Ramos (cell line): ENCODE data around the gene PHACTR1.

Source experiments
- in situ Hi-C: fragments of 300-500 bp; cut with MboI; formaldehyde crosslinking; loops from one replicate; pipeline ENCODE4 v1.14.3; 2022; ENCODE audit warnings: low sequenced_read_pairs; ENCODE audit not compliant: unreplicated experiment

Gene PHACTR1

GRCh38 chr6:13049666-13050254 lies 333.2 kb downstream of the PHACTR1 start:
- in situ Hi-C loops = no loop called here

GRCh38 chr6:13053006-13053461 lies 336.5 kb downstream of the PHACTR1 start:
- in situ Hi-C loops = no loop called here

GRCh38 chr6:13058051-13058450 lies 341.5 kb downstream of the PHACTR1 start:
- in situ Hi-C loops = no loop called here

GRCh38 chr6:13059026-13059425 lies 342.5 kb downstream of the PHACTR1 start:
- in situ Hi-C loops = no loop called here

GRCh38 chr6:13063300-13063918 lies 346.8 kb downstream of the PHACTR1 start:
- in situ Hi-C loops = no loop called here

DNA sequence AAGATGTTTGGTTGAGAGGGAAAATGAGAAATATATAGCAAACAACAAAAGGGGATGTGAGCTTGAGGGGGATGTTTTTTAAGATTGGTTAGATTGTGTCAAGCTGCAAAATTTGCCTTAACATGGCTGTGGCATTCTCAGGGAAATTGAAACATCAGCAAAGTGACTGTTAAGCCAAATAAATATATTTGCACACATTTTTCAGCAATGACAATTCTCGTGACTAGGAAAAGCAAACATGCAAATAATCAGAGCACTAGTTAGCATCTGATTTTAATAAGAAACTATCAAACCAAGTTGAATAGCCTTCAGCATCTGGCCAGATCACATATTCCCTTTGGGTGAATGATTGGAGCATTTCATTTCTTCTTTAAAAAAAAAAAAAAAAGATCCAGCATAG lies 349.0 kb downstream of the PHACTR1 start:
- in situ Hi-C loops = no loop called here

- in situ Hi-C loops = no loop called here
Observed at GRCh38 chr6:13066050-13066449, 349.5 kb downstream of the PHACTR1 start.

DNA sequence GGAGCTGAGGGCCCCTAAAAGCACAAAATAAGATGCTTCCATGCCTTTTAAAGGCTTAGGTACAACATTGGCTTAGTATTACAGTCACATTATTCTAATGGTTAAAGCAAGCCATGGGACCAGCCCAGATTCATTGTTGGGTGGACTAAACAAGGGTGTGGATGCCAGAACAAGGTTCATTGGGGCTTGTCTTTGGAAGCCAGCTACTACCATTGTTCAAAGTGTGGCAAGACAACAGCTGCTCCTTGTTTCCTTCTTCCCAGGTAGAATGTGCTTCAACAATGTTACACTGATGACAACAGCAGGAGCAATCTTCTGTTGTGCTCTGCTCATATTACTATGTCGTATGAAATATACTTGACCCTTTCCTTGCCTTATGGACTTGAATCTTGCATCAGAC lies 350.3 kb downstream of the PHACTR1 start:
- in situ Hi-C loops = no loop called here

DNA sequence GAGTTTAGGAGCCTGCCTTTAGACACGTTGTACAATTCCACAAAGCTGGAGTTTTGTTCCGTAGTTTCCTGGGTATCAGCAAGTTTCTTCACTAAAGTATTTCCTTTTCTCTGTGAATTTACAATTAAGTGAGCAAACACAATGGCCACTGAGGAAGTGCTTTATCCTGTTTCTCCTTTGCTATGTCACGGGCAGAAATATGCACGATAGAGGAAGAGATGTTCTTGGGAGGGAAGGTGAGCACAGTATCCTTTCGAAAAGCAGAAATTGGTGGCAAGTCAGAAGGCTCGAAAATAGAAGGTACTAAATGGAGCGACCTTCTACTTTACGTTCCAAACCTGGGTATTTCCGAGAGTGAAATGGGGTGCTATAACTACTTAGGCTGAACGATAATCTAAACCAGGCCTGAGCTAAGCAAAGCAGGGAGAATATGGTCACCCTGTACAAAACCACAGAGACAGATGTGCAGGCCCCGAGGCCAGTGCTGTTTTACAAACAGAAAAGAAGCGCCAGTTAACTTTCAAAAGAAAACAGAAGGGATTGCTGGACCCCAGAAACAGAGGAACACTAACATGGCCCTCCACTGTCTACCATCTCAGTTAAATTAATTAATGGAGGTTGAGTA lies 352.1 kb downstream of the PHACTR1 start:
- in situ Hi-C loops = no loop called here

DNA sequence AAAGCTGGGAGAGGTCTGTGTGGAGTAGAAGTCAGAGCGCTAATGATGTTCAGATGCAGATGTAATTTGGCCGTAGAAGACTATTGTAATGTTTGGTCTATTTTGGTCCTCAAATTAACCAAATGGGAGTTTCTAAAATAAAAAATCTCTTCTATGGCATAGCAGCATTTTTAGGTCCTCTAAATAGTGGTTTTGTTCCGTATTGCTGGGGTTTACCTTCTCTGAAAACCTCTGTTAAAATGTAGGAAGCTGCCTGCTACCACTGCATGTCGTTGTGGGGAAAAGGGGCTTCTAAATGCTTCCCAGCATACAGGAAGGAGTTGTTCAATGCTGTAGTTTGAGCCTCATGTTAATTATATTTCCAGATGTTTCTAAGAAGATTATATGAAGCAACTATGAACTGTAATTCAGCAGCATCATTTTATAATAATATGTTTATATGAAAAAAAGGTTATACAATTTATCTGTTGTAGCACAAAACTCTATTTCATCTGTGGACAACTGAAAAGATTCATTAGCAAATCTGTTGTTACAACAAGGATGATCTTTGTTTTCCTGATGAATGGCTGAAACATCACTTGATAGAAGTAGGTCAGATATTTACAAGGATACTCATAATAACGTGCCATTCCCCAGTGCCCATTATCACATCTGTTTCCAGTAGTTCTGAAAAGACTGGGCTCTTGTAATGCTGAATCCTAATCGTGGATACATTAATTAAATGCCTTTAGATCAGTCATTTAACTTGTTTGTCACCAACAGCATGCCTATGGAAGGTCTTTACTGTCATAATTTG lies 355.2 kb downstream of the PHACTR1 start:
- in situ Hi-C loops = no loop called here

GRCh38 chr6:13072686-13073347 lies 356.2 kb downstream of the PHACTR1 start:
- in situ Hi-C loops = no loop called here

DNA sequence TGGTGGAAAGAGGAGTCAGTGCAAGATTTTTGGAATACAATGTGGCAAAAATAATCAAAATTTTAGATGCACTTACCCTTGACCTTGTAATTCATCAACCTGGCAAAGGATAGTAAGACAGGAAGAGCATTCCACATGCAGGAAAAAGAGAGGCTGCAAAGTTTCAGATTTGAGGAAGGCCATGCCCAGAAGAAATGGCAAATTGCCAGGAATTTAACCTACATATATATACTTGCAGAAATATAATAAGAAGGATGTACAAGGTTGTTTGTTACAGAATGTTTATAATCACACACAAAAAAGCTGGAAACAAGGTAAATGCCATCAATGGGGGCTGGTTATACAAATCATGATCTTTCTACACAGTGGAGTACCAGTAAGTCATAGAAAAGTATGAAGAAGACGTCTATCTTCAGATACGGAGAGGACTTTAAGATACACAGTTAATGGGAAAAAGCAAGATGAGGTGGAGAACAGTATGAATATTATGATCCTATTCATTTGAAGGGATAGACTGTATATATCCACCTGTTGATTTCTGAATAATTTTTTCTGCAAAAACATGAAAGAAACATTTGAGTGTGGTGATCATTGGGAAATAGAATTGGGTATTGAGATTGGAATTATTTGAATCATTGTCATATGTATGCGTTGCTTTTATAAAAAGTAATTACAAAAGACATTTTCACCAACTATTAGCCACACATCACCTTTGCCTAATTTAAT lies 358.0 kb downstream of the PHACTR1 start:
- in situ Hi-C loops = no loop called here

- in situ Hi-C loops = no loop called here
Observed at GRCh38 chr6:13075141-13075845, 358.7 kb downstream of the PHACTR1 start.

GRCh38 chr6:13076575-13076974 lies 360.0 kb downstream of the PHACTR1 start:
- in situ Hi-C loops = no loop called here

DNA sequence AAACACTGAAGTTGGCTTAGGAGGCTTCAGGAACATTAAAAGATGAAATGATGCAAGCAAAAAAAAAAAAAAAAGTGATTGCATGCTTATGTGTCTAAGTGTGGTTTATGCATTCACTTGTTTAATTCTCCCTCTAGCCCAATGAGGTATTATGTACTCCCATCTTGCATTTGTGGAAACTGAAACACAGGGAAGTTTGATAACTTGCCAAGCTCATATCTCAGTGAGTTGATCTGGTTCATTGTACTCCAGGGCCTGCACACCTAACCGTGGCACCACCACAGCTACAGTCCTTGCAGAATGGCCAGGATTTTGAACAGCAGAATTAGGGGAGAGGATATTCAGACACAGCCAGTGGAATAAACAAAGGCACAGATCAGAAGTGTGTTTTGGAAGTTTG lies 360.6 kb downstream of the PHACTR1 start:
- in situ Hi-C loops = no loop called here

- in situ Hi-C loops = no loop called here
Observed at GRCh38 chr6:13079096-13079723, 362.6 kb downstream of the PHACTR1 start.

GRCh38 chr6:13080462-13081188 lies 364.1 kb downstream of the PHACTR1 start:
- in situ Hi-C loops = no loop called here

DNA sequence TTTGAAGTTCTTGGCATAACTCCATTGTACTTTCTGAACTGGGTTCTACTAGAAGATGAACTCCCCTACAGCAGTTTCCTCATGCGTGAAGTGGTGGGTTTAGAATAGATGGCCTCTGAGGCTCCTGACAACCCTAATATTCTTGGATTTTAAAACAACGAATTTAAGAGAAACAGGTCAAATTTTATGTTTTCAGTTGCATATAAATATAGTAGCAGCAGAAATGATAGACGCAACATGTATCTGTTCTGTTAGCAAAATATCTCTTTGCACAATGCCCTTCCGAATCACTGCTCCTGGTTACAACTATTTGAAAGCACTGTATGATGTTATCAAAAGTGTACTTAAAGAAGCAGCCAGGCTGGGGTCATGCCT lies 364.6 kb downstream of the PHACTR1 start:
- in situ Hi-C loops = no loop called here
